GM10266 (cell line): Measurements from ENCODE around the gene MYOD1.
A peak's percentile ranks its signal among the peaks of the same experiment; 100 is the strongest.

Experiments used
- DNase-seq: peaks from one replicate; pipeline ENCODE4 v3.0.0; 2012; ENCODE audit errors: extremely low spot score
- CTCF ChIP-seq: IDR thresholded peaks from 2 replicates; pipeline ENCODE4 v1.5.1; 2012; ENCODE audit warnings: mild to moderate bottlenecking, low read depth; ENCODE audit not compliant: control insufficient read depth, insufficient read depth; ENCODE audit errors: missing control alignments

The MYOD1 gene

GRCh38 chr11:17750801-17751165 is 31.4 kb downstream of the MYOD1 start:
- TF ChIP-seq CTCF, result no peak
- DNase-seq, result no peak

- TF ChIP-seq CTCF, result no peak
Measured at GRCh38 chr11:17751558-17751957, 32.2 kb downstream of the MYOD1 start.

GRCh38 chr11:17752144-17752543 is 32.8 kb downstream of the MYOD1 start:
- DNase-seq, result no peak
- TF ChIP-seq CTCF, result no peak

More at GRCh38 chr11:17751558-17751957, 32.2 kb downstream of the MYOD1 start:
- DNase-seq, result no peak

- TF ChIP-seq CTCF, result no peak
- DNase-seq, result no peak
Measured at GRCh38 chr11:17753153-17753552, 33.8 kb downstream of the MYOD1 start.

GRCh38 chr11:17753641-17754040 is 34.3 kb downstream of the MYOD1 start:
- TF ChIP-seq CTCF, result no peak
- no peak for DNase-seq

- no peak for DNase-seq
- no peak for TF ChIP-seq CTCF
Measured at GRCh38 chr11:17755891-17756290, 36.5 kb downstream of the MYOD1 start.

GRCh38 chr11:17760102-17761029 is 41.0 kb downstream of the MYOD1 start:
- peak; percentile 70 for DNase-seq
- peak; percentile 53 for TF ChIP-seq CTCF
